Measurements from ENCODE around the gene RNF213.

DNA sequence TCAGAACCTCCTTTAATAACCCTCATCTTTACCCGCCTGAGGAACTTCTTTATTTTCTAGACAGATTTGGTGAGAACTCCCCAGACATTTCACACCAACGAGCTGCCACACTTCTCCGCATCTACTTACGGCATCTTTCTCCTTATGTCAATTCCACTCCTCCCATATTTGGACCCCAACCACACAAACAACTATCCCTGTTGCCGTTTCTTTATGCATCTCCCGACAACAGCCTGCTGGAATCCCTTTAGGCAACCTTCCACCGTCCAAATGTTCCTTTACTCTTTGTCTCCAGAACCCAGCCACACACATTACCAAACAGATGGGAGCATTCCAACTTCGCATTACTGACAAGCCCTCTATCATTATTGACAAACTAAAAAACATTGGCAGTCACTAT is 145.5 kb downstream of the RNF213 start:
- TF ChIP-seq, protein P1, sequence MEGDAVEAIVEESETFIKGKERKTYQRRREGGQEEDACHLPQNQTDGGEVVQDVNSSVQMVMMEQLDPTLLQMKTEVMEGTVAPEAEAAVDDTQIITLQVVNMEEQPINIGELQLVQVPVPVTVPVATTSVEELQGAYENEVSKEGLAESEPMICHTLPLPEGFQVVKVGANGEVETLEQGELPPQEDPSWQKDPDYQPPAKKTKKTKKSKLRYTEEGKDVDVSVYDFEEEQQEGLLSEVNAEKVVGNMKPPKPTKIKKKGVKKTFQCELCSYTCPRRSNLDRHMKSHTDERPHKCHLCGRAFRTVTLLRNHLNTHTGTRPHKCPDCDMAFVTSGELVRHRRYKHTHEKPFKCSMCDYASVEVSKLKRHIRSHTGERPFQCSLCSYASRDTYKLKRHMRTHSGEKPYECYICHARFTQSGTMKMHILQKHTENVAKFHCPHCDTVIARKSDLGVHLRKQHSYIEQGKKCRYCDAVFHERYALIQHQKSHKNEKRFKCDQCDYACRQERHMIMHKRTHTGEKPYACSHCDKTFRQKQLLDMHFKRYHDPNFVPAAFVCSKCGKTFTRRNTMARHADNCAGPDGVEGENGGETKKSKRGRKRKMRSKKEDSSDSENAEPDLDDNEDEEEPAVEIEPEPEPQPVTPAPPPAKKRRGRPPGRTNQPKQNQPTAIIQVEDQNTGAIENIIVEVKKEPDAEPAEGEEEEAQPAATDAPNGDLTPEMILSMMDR (IDR thresholded peaks at IDR 0.05; ENCODE audit: insufficient read depth, low read length) = no peak
- TF ChIP-seq POLR2AphosphoS5 (IDR thresholded peaks at IDR 0.05; ENCODE audit: low read depth) (no peak), GABPA (IDR thresholded peaks at IDR 0.05; ENCODE audit: low read depth) (no peak)
- TF ChIP-seq, protein P2, sequence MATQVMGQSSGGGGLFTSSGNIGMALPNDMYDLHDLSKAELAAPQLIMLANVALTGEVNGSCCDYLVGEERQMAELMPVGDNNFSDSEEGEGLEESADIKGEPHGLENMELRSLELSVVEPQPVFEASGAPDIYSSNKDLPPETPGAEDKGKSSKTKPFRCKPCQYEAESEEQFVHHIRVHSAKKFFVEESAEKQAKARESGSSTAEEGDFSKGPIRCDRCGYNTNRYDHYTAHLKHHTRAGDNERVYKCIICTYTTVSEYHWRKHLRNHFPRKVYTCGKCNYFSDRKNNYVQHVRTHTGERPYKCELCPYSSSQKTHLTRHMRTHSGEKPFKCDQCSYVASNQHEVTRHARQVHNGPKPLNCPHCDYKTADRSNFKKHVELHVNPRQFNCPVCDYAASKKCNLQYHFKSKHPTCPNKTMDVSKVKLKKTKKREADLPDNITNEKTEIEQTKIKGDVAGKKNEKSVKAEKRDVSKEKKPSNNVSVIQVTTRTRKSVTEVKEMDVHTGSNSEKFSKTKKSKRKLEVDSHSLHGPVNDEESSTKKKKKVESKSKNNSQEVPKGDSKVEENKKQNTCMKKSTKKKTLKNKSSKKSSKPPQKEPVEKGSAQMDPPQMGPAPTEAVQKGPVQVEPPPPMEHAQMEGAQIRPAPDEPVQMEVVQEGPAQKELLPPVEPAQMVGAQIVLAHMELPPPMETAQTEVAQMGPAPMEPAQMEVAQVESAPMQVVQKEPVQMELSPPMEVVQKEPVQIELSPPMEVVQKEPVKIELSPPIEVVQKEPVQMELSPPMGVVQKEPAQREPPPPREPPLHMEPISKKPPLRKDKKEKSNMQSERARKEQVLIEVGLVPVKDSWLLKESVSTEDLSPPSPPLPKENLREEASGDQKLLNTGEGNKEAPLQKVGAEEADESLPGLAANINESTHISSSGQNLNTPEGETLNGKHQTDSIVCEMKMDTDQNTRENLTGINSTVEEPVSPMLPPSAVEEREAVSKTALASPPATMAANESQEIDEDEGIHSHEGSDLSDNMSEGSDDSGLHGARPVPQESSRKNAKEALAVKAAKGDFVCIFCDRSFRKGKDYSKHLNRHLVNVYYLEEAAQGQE (IDR thresholded peaks at IDR 0.05; ENCODE audit: insufficient replicate concordance, low read depth) = no peak
